Gastrocnemius medialis (tissue), 4 donors: ENCODE results near the gene RRP1. TPM values are rescaled to one million over a fixed set of nuclear protein-coding genes. Genes with fewer than 3 reads are reported as not detected.

Experiments used
- ATAC-seq, 2 donors: fragments of 150-250 bp; one replicate each; pipeline ENCODE4 v1.9.1; 2016
- DNase-seq, 2 donors: peaks; one replicate each; pipeline ENCODE4 v3.0.0-alpha.2; 2019
- H3K27ac ChIP-seq, 4 donors: fragments of 200-600 bp; sonication (generic); 1 replicate in 1 of 4; 2 replicates in 3 of 4; pipeline ENCODE4 v1.5.1; 2016 to 2018; ENCODE audit warnings: mild to moderate bottlenecking in 2 of 4, moderate library complexity in 1 of 4
- H3K27me3 ChIP-seq, 3 donors: fragments of 200-600 bp; sonication (generic) in 2 of 3; 1 replicate in 1 of 3; 2 replicates in 2 of 3; pipeline versions ENCODE4 v1.5.1 to v1.6.0; 2016 to 2019; ENCODE audit warnings: mild to moderate bottlenecking in 1 of 3, moderate library complexity in 1 of 3
- H3K36me3 ChIP-seq, 2 donors: fragments of 200-600 bp; sonication (generic) in 1 of 2; one replicate each; pipeline ENCODE4 v1.5.1; 2017 to 2018
- H3K4me1 ChIP-seq, 2 donors: fragments of 200-600 bp; sonication (generic) in 1 of 2; one replicate each; pipeline ENCODE4 v1.5.1; 2016 to 2017; ENCODE audit warnings: mild to moderate bottlenecking in 2 of 2
- H3K4me3 ChIP-seq, 4 donors: fragments of 200-600 bp; sonication (generic) in 3 of 4; 1 replicate in 1 of 4; 2 replicates in 3 of 4; pipeline ENCODE4 v1.5.1; 2016 to 2019; ENCODE audit warnings: mild to moderate bottlenecking in 2 of 4
- H3K9me3 ChIP-seq, 3 donors: fragments of 200-600 bp; sonication (generic) in 2 of 3; 1 replicate in 1 of 3; 2 replicates in 2 of 3; pipeline ENCODE4 v1.5.1; 2016 to 2019
- POLR2A ChIP-seq, 2 donors: fragments of 450-650 bp; IDR thresholded peaks; one replicate each; pipeline ENCODE4 v1.6.1; 2017; ENCODE audit warnings: antibody characterized with exemption in 2 of 2, mild to moderate bottlenecking in 2 of 2, moderate library complexity in 2 of 2
- in situ Hi-C, 4 donors: fragments of 200-750 bp; cut with MboI; loops; one replicate each; pipeline versions ENCODE4 v1.15.0 to v1.8.0; 2017; ENCODE audit warnings: low sequenced_read_pairs in 4 of 4
- intact Hi-C: fragments of 100-400 bp; cut with DNase I; formaldehyde crosslinking; loops from one replicate; pipeline ENCODE4 v1.15.1; 2023; ENCODE audit warnings: low total_unique reads
- total RNA-seq, 4 donors: library from RNA; depleted of rRNA; stranded (reverse); fragments of >200 nt; gene quantifications; one replicate each; pipeline versions ENCODE4 v1.1.0 to v1.2.3, GENCODE V29; 2016
- TF ChIP-seq, protein P1 (sequence below), 5 experiments: fragments of 450-650 bp in 3 of 5; fragments of 200-600 bp in 2 of 5; sonication (generic) in 2 of 5; IDR thresholded peaks in 4 of 5; conservative IDR thresholded peaks in 1 of 5; 1 replicate in 4 of 5; 2 replicates in 1 of 5; pipeline ENCODE4 v1.5.1; 2016 to 2019; ENCODE audit warnings: antibody characterized with exemption in 5 of 5, mild to moderate bottlenecking in 3 of 5, moderate library complexity in 3 of 5

The RRP1 gene
- total RNA-seq, 4 donors from 2014 or later, result 17.5 to 32.0 (median 25.1) TPM

DNA sequence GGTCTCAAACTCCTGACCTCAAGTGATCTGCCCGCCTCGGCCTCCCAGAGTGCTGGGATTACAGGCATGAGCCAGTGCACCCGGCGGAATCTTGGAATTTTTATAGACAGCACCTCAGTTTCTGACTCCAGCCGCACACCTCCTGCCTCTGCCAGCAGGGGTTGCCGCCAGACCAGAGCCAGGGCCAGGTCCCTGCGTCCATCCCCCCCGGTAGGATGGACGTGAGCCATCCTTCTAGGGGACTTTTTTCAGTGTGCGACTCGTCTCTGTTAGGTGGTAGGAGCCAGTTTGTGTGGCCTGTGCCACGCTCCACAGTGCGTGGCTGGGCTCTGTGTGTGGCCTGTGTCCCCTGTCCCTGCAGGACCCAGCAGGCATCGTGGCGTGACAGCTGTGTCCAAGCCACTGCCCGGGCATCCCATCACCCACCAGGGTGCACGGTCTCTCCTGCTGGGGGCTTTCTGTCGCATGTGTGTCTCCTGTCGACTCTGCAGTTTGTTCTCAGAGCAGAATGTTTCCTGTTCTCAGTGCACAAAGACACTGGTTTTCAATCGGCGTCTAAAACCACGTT is 28.9 kb upstream of the RRP1 start:
- TF ChIP-seq, protein P1, sequence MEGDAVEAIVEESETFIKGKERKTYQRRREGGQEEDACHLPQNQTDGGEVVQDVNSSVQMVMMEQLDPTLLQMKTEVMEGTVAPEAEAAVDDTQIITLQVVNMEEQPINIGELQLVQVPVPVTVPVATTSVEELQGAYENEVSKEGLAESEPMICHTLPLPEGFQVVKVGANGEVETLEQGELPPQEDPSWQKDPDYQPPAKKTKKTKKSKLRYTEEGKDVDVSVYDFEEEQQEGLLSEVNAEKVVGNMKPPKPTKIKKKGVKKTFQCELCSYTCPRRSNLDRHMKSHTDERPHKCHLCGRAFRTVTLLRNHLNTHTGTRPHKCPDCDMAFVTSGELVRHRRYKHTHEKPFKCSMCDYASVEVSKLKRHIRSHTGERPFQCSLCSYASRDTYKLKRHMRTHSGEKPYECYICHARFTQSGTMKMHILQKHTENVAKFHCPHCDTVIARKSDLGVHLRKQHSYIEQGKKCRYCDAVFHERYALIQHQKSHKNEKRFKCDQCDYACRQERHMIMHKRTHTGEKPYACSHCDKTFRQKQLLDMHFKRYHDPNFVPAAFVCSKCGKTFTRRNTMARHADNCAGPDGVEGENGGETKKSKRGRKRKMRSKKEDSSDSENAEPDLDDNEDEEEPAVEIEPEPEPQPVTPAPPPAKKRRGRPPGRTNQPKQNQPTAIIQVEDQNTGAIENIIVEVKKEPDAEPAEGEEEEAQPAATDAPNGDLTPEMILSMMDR (IDR thresholded peaks at IDR 0.05 in 4 of 5, conservative IDR thresholded peaks at IDR 0.05 in 1 of 5), result no peak
- no peak for TF ChIP-seq POLR2A (IDR thresholded peaks at IDR 0.05)
- H3K36me3 ChIP-seq, result peaks cover 0 to 14% of the 10 kb centered on the region in 2 donors
- no peaks in the 10 kb centered on the region for H3K9me3 ChIP-seq
- ATAC-seq, result no peak
- DNase-seq, result no peak
- H3K4me3 ChIP-seq, result no peak overlapping the region
- intact Hi-C loops, result no loop called here
- in situ Hi-C loops, result no loop called here
- H3K27me3 ChIP-seq, result no peaks in the 10 kb centered on the region
- no peak overlapping the region for H3K27ac ChIP-seq
- no peaks in the 10 kb centered on the region for H3K4me1 ChIP-seq

DNA sequence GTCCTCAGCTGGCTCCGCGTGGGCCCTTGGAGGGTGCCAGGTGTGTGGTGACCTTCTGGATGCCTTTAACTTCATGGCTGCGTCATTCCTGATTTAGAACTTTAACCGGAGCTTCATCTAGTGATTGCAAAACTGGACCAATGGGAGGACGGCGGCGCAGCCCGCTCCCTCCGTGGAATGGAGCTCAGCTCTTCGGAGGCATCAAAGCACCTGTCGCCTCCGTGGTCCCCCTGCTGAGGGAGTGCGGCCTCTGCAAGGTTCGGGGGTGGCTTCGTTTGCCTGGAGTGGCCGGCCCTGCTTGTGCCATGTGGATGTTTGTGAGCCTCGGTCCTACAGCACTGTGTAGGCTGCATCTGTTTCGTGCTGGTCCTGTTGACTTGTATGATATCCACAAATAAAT is 27.5 kb upstream of the RRP1 start:
- H3K27me3 ChIP-seq, result no peaks in the 10 kb centered on the region
- no peak overlapping the region for H3K27ac ChIP-seq
- intact Hi-C loops (no loop called here), in situ Hi-C loops (no loop called here)
- peaks cover 0 to under 1% of the 10 kb centered on the region in 2 donors for H3K36me3 ChIP-seq
- TF ChIP-seq, protein P1 (IDR thresholded peaks at IDR 0.05 in 4 of 5, conservative IDR thresholded peaks at IDR 0.05 in 1 of 5), result no peak
- TF ChIP-seq POLR2A (IDR thresholded peaks at IDR 0.05), result no peak
- DNase-seq (no peak), ATAC-seq (no peak)
- H3K9me3 ChIP-seq, result no peaks in the 10 kb centered on the region
- no peak overlapping the region for H3K4me3 ChIP-seq
- no peaks in the 10 kb centered on the region for H3K4me1 ChIP-seq

DNA sequence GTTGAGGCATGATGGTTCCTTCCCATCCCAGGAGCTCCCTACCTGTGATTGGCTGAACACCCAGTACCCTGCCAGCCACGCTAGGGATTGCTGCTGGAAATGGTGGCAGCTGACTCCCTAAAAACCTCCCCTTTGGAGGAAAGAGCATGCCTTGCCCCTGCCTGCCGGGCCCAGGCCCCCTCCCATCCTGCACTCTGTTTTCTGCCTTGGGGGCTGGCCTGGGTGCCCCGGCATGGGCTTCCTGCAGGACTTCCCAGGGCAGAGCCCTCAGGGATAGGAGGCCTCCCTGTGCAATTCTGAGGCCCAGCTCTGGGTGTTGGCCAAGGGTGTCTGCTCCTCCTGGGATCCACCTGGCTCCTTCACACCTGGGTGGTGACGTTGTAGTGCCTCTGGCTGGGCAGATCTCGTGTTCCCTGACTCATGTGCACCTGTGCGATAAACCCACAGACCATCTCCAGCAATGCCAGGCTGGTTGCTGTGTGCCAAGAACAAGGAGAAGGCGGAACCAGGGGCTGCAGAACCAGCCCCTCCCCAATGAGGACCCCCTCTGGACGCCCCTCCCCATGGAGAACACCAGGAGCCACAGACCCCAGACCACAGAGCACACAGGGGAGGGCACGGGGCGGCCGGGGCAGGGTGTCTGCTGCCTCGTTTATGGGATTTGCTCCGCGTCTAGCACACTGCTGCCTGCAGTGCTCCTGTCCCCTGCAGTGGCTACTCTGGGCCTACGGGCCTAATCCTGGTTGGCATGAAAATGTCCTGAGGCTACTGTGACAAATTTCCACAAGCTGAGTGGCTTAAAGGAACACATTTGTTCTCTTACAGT is 26.9 kb upstream of the RRP1 start:
- intact Hi-C loops (no loop called here), in situ Hi-C loops (no loop called here)
- H3K4me3 ChIP-seq, result no peak overlapping the region
- H3K36me3 ChIP-seq, result no peaks in the 10 kb centered on the region
- H3K27ac ChIP-seq, result no peak overlapping the region
- no peak for DNase-seq
- H3K4me1 ChIP-seq, result no peaks in the 10 kb centered on the region
- ATAC-seq, result no peak
- TF ChIP-seq, protein P1 (IDR thresholded peaks at IDR 0.05 in 4 of 5, conservative IDR thresholded peaks at IDR 0.05 in 1 of 5), result no peak
- TF ChIP-seq POLR2A (IDR thresholded peaks at IDR 0.05), result no peak
- no peaks in the 10 kb centered on the region for H3K27me3 ChIP-seq
- H3K9me3 ChIP-seq, result no peaks in the 10 kb centered on the region

DNA sequence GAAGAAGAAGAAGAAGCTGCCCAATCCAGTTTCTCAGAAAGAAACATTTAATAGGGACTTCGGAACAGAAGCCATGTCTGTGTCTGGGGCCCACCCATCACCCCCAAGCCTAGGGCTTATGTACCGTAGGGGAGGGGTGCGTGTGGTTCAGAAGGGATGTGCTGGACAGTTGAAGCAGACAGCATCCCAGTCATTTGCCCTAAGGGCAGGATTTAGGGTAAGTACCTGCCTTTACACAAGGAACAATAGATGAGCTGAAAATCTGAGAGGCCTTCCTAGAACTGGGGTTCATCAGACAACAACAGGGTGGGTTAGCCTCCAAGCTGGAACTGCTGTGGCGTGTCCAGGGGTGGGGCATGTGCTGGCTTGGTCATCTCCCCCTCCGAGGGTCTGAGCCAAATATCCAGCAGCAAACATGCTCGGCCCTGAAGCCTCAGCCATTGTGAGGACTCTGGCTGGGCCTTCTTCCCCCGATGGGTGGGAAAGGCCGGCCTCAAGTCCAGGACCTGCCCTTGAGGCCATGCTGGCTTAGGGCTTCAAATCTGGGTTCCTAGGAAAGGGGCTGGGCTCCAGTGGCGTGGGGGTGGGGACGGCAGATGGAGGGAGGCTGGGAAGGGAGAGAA is 25.4 kb upstream of the RRP1 start:
- Histone ChIP-seq H3K9me3 (no peaks in the 10 kb centered on the region), H3K36me3 (no peaks in the 10 kb centered on the region), H3K4me1 (no peaks in the 10 kb centered on the region), H3K27ac (no peak overlapping the region), H3K27me3 (no peaks in the 10 kb centered on the region), H3K4me3 (no peak overlapping the region)
- ATAC-seq (no peak), DNase-seq (no peak)
- intact Hi-C loops, result no loop called here
- in situ Hi-C loops, result no loop called here
- TF ChIP-seq, protein P1 (IDR thresholded peaks at IDR 0.05 in 4 of 5, conservative IDR thresholded peaks at IDR 0.05 in 1 of 5), result no peak
- no peak for TF ChIP-seq POLR2A (IDR thresholded peaks at IDR 0.05)
